H1 (cell line): ENCODE data around the gene FASN. TPM values are rescaled to one million over a fixed set of nuclear protein-coding genes. Genes with fewer than 3 reads are reported as not detected.

ENCODE experiments used
- BRCA1 ChIP-seq: IDR thresholded peaks from 2 replicates; pipeline ENCODE4 v1.6.1; 2012; ENCODE audit warnings: low read depth, low read length, improper control_type of control experiment
- CHD1 ChIP-seq: IDR thresholded peaks from 2 replicates; pipeline ENCODE4 v1.6.1; 2012; ENCODE audit warnings: low read depth, low read length, improper control_type of control experiment
- CREB1 ChIP-seq: IDR thresholded peaks from 2 replicates; pipeline ENCODE4 v1.6.1; 2012; ENCODE audit warnings: inconsistent platforms
- E2F6 ChIP-seq: IDR thresholded peaks from 2 replicates; pipeline ENCODE4 v1.6.1; 2012; ENCODE audit warnings: inconsistent platforms
- EGR1 ChIP-seq: IDR thresholded peaks from 2 replicates; pipeline ENCODE4 v1.6.1; 2011; ENCODE audit warnings: low read depth, low read length, borderline replicate concordance
- EZH2 ChIP-seq: fragments of 200-600 bp; sonication (generic); IDR thresholded peaks from 2 replicates; pipeline ENCODE4 v1.7.1; 2012; ENCODE audit warnings: low read depth, mild to moderate bottlenecking, moderate library complexity, low read length, inconsistent platforms; ENCODE audit not compliant: severe bottlenecking
- KDM5A ChIP-seq: fragments of 200-600 bp; IDR thresholded peaks from 2 replicates; pipeline ENCODE4 v1.7.1; 2012; ENCODE audit warnings: mild to moderate bottlenecking, low read length, inconsistent platforms, mixed read lengths
- SIN3A ChIP-seq, 2 experiments: IDR thresholded peaks in 1 of 2; conservative IDR thresholded peaks in 1 of 2; 2 replicates each; pipeline ENCODE4 v1.6.1; 2011 to 2012; ENCODE audit warnings: low read length in 2 of 2, improper control_type of control experiment in 1 of 2, low read depth in 1 of 2, mild to moderate bottlenecking in 1 of 2
- TAF7 ChIP-seq: optimal IDR thresholded peaks from 2 replicates; pipeline ENCODE3; 2011; ENCODE audit warnings: low read depth, mild to moderate bottlenecking, inconsistent platforms, low read length, moderate library complexity, borderline replicate concordance
- TBP ChIP-seq: IDR thresholded peaks from 2 replicates; pipeline ENCODE4 v1.6.1; 2011; ENCODE audit warnings: low read depth, low read length, improper control_type of control experiment
- TEAD4 ChIP-seq: IDR thresholded peaks from 2 replicates; pipeline ENCODE4 v1.6.1; 2012; ENCODE audit warnings: low read depth, low read length, inconsistent platforms, mixed read lengths
- ZNF274 ChIP-seq: IDR thresholded peaks from 2 replicates; pipeline ENCODE4 v1.7.0; 2012; ENCODE audit warnings: low read length, borderline replicate concordance; ENCODE audit errors: extremely low read depth
- polyA plus RNA-seq, 7 experiments: library from polyadenylated mRNA; depleted of rRNA in 3 of 7; stranded (reverse) in 5 of 7; unstranded in 2 of 7; fragments of >200 nt in 5 of 7; fragments of 200-250 nt in 2 of 7; gene quantifications; 1 replicate in 5 of 7; 2 replicates in 1 of 7; 4 replicates in 1 of 7; pipeline versions ENCODE4 v1.2.1 to v1.2.3, GENCODE V29; 2011 to 2013; ENCODE audit warnings: missing spikeins in 2 of 7, mixed read lengths in 2 of 7
- total RNA-seq: library from RNA; stranded (reverse); fragmentation: NEBNext Ultra II Directional; extraction: Animal tissue kit (Norgen Biotek cat#: 25700); gene quantifications from 2 replicates; pipeline ENCODE4 v1.2.1, GENCODE V29; 2021

The FASN gene
- total and polyA plus RNA-seq, 2 of the 8 experiments (the other 6 are each of a cell fraction or from before 2014, with no cell fraction given) = 143 to 561 TPM

GRCh38 chr17:82065638-82066303 lies 32.3 kb downstream of the FASN start, which contains the start of gene DUS1L (continued):
- TF ChIP-seq E2F6 = no peak; the same call in 1 of the 2 replicates
- peak; percentile 45; the same call in 1 of the 2 replicates for TF ChIP-seq KDM5A
- TF ChIP-seq TBP = peak; percentile 85
- TF ChIP-seq ZNF274 = no peak
- TF ChIP-seq CREB1 = peak; percentile 64
- peak; percentile 73; the same call in 1 of the 2 replicates for TF ChIP-seq EGR1
- TF ChIP-seq SIN3A (conservative IDR thresholded peaks at IDR 0.05 in 1 of 2, IDR thresholded peaks at IDR 0.05 in 1 of 2; ENCODE audit: low read depth in 1 of 2, low read length in 2 of 2) = peak; percentile 69 to 80; a peak in 3 of 4 replicates
- no peak for TF ChIP-seq BRCA1
- TF ChIP-seq CHD1 = no peak
- peak; percentile 90 for TF ChIP-seq TAF7
- TF ChIP-seq EZH2 = no peak
- TF ChIP-seq TEAD4 = no peak
